Measurements from ENCODE around the gene YBX3.

YBX3 gene

DNA sequence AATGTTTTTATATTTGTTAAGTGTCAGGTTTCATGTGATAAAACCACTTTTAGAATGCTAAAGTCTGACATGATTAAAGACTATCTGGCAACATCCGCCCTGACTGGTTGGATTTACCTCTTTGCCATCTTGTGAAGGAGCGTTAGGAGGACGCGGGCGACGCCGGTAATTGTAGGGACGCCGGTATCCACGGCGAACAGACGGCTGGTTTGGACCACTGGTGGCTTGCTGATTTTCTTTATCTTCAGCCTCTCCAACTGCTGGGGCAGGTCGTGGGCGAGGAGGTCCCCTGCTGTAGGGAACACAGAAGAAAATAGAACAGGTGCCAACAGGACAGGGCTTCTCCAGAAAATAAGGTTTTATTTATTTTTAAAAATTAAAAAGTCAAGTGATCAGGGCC is 21.3 kb downstream of the YBX3 start:
- H3K4me3 ChIP-seq (ENCODE audit: low read depth, low read length) = no peak overlapping the region
- no peak for DNase-seq (ENCODE audit: low read depth)
- TF ChIP-seq, protein P1, sequence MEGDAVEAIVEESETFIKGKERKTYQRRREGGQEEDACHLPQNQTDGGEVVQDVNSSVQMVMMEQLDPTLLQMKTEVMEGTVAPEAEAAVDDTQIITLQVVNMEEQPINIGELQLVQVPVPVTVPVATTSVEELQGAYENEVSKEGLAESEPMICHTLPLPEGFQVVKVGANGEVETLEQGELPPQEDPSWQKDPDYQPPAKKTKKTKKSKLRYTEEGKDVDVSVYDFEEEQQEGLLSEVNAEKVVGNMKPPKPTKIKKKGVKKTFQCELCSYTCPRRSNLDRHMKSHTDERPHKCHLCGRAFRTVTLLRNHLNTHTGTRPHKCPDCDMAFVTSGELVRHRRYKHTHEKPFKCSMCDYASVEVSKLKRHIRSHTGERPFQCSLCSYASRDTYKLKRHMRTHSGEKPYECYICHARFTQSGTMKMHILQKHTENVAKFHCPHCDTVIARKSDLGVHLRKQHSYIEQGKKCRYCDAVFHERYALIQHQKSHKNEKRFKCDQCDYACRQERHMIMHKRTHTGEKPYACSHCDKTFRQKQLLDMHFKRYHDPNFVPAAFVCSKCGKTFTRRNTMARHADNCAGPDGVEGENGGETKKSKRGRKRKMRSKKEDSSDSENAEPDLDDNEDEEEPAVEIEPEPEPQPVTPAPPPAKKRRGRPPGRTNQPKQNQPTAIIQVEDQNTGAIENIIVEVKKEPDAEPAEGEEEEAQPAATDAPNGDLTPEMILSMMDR (conservative IDR thresholded peaks at IDR 0.05; ENCODE audit: low read depth, low read length) = no peak

DNA sequence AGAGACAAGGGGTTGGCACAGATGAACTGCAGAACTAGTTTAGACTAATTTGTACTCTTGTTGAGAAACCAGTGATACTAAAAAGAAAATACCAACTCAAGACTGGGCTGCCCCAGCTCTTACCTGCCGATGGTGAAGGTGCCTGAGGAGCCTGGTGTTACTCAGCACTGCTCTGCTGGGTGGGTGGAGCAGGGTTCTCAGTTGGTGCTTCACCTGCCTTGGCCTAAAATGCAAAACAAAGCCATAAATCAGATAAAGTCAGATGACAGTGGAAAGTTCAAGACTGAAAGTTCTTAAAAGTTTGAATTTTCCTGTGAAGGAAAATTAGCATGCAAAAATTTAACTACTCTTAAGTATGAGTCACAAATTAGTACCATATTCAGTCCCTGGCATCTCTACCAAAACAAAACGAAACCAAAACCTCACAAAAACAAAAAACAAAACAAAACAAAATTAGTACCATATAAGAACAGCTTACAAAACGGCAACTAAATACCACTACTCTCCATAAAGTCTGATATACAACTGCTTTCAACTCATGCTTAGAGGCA is 21.9 kb downstream of the YBX3 start:
- DNase-seq (ENCODE audit: low read depth) = no peak
- TF ChIP-seq, protein P1 (conservative IDR thresholded peaks at IDR 0.05; ENCODE audit: low read depth, low read length) = no peak
- no peak overlapping the region for H3K4me3 ChIP-seq (ENCODE audit: low read depth, low read length)

DNA sequence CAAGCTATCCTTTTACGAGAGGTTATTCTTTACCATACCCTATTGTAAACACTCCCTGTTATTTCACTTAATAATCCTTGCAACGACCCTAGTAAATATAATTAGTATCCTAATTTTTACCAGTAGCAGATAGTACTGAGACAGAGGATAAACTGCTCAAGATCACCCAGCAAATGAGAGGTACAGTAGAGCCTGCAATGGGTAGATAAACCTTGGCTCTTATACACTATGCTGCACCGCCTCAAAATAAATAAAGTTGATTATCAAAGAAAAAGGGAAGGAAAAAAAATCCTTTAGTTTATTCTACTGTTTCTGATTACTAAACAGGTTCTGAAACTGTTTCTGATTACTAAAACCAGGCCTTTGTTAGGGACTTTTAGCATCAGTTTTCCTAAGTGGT is 22.5 kb downstream of the YBX3 start:
- DNase-seq (ENCODE audit: low read depth) = no peak
- no peak overlapping the region for H3K4me3 ChIP-seq (ENCODE audit: low read depth, low read length)
- TF ChIP-seq, protein P1 (conservative IDR thresholded peaks at IDR 0.05; ENCODE audit: low read depth, low read length) = no peak

DNA sequence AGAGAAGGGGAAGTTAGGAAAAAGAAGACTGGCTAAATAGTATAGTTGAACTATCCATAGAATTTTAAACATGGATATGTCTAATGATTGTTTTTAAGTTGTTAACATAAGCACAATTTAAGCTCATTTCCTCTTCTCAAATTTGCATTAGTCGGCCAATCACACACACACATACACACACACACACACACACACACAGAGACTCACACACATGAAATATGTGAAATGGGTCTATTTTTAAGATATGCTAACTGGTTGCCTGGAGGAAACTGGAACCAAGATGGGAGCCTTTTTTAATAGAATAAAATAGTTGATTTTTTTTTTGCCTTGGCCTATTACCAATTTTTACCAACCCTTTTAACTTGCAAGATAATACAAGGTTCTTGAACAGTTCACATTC is 25.3 kb downstream of the YBX3 start:
- H3K4me3 ChIP-seq (ENCODE audit: low read depth, low read length) = no peak overlapping the region
- TF ChIP-seq, protein P1 (conservative IDR thresholded peaks at IDR 0.05; ENCODE audit: low read depth, low read length) = no peak
- DNase-seq (ENCODE audit: low read depth) = no peak

DNA sequence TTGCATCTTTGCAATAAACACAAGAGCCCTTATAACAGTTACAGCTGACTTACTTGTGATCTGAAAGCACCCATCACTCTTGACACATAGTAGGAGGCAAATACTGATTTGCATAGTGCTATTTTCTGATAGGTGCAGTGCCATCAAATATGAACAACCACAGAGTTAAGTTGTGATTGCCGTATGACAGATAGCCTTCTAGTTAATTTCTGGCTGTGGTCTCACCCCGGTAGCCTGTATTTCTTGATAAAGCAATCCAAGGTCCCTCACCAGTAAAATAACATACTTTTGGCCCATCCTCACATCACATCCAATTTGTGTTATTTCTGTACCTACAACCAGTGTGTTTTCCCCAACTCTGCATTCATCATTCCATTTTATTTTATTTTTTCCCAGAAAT is 26.0 kb downstream of the YBX3 start:
- no peak for DNase-seq (ENCODE audit: low read depth)
- H3K4me3 ChIP-seq (ENCODE audit: low read depth, low read length) = no peak overlapping the region
- TF ChIP-seq, protein P1 (conservative IDR thresholded peaks at IDR 0.05; ENCODE audit: low read depth, low read length) = no peak

DNA sequence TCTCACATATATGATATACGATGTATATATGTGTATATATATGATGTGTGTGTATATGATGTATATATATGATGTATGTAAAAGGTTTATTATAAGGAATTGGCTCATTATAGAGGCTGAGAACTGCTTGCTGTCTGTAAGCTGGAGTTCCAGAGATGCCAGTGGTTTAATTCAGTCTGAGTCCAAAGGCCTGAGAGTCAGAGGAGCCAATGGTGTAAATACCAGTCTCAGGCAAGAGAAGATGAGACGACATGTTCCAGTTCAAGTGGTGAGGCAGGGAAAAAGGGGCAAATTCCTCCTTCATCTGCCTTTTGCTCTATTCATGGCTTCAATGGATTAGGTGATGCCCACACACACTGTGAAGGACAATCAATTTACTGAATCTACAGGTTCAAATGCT is 32.2 kb downstream of the YBX3 start:
- no peak overlapping the region for H3K4me3 ChIP-seq (ENCODE audit: low read depth, low read length)
- TF ChIP-seq, protein P1 (conservative IDR thresholded peaks at IDR 0.05; ENCODE audit: low read depth, low read length) = no peak
- peak; percentile 43 for DNase-seq (ENCODE audit: low read depth)

DNA sequence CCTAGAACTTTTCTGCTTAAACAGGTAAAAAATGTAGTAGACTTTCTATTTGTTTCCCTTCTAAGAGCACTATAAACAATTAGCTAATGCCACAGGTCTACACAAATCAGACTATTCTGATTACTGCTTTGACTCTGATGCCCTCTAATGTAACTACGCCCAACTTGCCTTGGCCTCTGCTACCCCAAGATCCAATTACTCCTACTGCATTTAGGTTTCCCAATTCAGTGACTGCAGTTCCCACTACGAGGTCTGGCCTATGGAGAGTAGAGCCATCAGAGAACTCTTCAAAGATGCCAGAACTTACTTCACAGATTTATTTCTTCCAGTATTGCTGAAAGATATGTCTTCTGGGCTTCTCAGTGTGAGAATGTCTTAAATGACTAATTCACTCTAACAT is 34.0 kb downstream of the YBX3 start:
- TF ChIP-seq, protein P1 (conservative IDR thresholded peaks at IDR 0.05; ENCODE audit: low read depth, low read length) = no peak
- DNase-seq (ENCODE audit: low read depth) = no peak
- H3K4me3 ChIP-seq (ENCODE audit: low read depth, low read length) = no peak overlapping the region

Measured in choroid plexus epithelial cell (primary cell).